Memory B cell (primary cell): Measurements from ENCODE around the gene C11orf98.
"Not testable (repeated sequence)": the region's sequence is repeated elsewhere in the genome, so short reads cannot be mapped to it uniquely, and the experiment has no call there.

ENCODE experiments used
- ATAC-seq: fragments of 150-1000 bp; cut with Tn5 transposase; 2 replicates; pipeline ENCODE4 v1.10.0; 2021; ENCODE audit warnings: low read depth, mild to moderate bottlenecking, moderate library complexity
- DNase-seq, 2 donors: peaks; one replicate each; pipeline ENCODE4 v3.0.0; 2022; ENCODE audit warnings: low spot score in 2 of 2
- H3K27ac Mint-ChIP-seq: one replicate; pipeline ENCODE4 v1.8.0; 2022; ENCODE audit warnings: mild to moderate bottlenecking, moderate library complexity, mixed read lengths
- H3K27me3 Mint-ChIP-seq: one replicate; pipeline ENCODE4 v1.8.0; 2022; ENCODE audit warnings: mixed read lengths
- H3K36me3 Mint-ChIP-seq: one replicate; pipeline ENCODE4 v1.8.0; 2022; ENCODE audit warnings: mild to moderate bottlenecking, mixed read lengths
- H3K4me1 Mint-ChIP-seq: one replicate; pipeline ENCODE4 v1.8.0; 2022; ENCODE audit warnings: mixed read lengths
- H3K4me3 Mint-ChIP-seq: one replicate; pipeline ENCODE4 v1.8.0; 2022; ENCODE audit warnings: mild to moderate bottlenecking, moderate library complexity, mixed read lengths
- H3K9me3 Mint-ChIP-seq: one replicate; pipeline ENCODE4 v1.8.0; 2022; ENCODE audit warnings: mixed read lengths

C11orf98 gene

GRCh38 chr11:62621027-62621566 lies 43.9 kb downstream of the C11orf98 start:
- peaks cover 10% of the 10 kb centered on the region for H3K36me3 Mint-ChIP-seq
- H3K9me3 Mint-ChIP-seq, result no peaks in the 10 kb centered on the region
- peaks cover 10% of the 10 kb centered on the region for H3K4me1 Mint-ChIP-seq
- H3K4me3 Mint-ChIP-seq, result peak overlapping the region; percentile 86
- H3K27ac Mint-ChIP-seq, result peak overlapping the region; percentile 93
- H3K27me3 Mint-ChIP-seq, result no peaks in the 10 kb centered on the region
- DNase-seq (no peak), ATAC-seq (no peak)

- ATAC-seq, H3K27ac Mint-ChIP-seq, H3K4me1 Mint-ChIP-seq, H3K9me3 Mint-ChIP-seq, DNase-seq, H3K36me3 Mint-ChIP-seq, H3K4me3 Mint-ChIP-seq, H3K27me3 Mint-ChIP-seq: not testable (repeated sequence)
Observed at GRCh38 chr11:62616957-62617356, 48.1 kb downstream of the C11orf98 start.

GRCh38 chr11:62615521-62615920 lies 49.5 kb downstream of the C11orf98 start:
- Mint-ChIP-seq H3K27ac (no peak overlapping the region), H3K4me3 (no peak overlapping the region), H3K36me3 (peaks cover 3% of the 10 kb centered on the region), H3K4me1 (peaks cover 9% of the 10 kb centered on the region), H3K9me3 (no peaks in the 10 kb centered on the region), H3K27me3 (no peaks in the 10 kb centered on the region)
- DNase-seq (no peak), ATAC-seq (no peak)

- Mint-ChIP-seq H3K27ac (peak overlapping the region; percentile 35), H3K4me3 (no peak overlapping the region), H3K27me3 (no peaks in the 10 kb centered on the region), H3K9me3 (no peaks in the 10 kb centered on the region), H3K36me3 (peaks cover 3% of the 10 kb centered on the region), H3K4me1 (peaks cover 11% of the 10 kb centered on the region)
- no peak for ATAC-seq
- DNase-seq, result no peak
Observed at GRCh38 chr11:62614275-62614674, 50.7 kb downstream of the C11orf98 start.

- ATAC-seq (no peak), DNase-seq (no peak)
- no peaks in the 10 kb centered on the region for H3K27me3 Mint-ChIP-seq
- peaks cover 3% of the 10 kb centered on the region for H3K36me3 Mint-ChIP-seq
- H3K9me3 Mint-ChIP-seq, result no peaks in the 10 kb centered on the region
- H3K27ac Mint-ChIP-seq, result peak overlapping the region; percentile 35
- peak overlapping the region; percentile 74 for H3K4me3 Mint-ChIP-seq
- peaks cover 15% of the 10 kb centered on the region for H3K4me1 Mint-ChIP-seq
Observed at GRCh38 chr11:62613291-62613778, 51.7 kb downstream of the C11orf98 start.
